ENCODE results near the gene ADCY5. TPM values are rescaled to one million over a fixed set of nuclear protein-coding genes. Genes with fewer than 3 reads are reported as not detected.

The ADCY5 gene
- total RNA-seq, 1 experiment from 2014 or later, result not detected

DNA sequence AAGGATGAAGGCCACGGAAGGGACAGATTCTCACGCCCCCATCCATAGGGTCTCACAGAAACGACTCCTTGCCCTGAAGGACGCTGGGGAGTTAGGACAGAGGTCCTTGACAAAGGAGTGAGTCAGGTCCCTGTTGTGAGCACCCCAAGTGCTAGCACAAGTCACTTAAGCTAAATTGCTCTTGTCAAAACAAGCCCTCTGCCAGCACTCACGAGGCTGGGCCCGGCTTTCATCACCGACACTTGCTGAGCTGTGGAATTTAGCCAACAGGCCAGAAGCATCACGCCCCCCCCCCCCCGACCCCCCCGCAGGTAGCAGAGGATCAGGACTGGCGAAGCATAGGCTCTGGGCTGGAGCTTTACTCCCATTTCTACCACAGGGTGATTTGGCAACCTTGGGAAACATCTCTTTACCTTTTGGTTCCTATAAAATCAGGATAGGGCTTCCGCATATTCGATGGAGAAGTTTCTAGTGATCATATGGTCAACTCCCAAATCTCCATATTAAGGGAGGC is 75.4 kb downstream of the ADCY5 start:
- no peak for DNase-seq (ENCODE audit: extremely low read depth, low read depth)

DNA sequence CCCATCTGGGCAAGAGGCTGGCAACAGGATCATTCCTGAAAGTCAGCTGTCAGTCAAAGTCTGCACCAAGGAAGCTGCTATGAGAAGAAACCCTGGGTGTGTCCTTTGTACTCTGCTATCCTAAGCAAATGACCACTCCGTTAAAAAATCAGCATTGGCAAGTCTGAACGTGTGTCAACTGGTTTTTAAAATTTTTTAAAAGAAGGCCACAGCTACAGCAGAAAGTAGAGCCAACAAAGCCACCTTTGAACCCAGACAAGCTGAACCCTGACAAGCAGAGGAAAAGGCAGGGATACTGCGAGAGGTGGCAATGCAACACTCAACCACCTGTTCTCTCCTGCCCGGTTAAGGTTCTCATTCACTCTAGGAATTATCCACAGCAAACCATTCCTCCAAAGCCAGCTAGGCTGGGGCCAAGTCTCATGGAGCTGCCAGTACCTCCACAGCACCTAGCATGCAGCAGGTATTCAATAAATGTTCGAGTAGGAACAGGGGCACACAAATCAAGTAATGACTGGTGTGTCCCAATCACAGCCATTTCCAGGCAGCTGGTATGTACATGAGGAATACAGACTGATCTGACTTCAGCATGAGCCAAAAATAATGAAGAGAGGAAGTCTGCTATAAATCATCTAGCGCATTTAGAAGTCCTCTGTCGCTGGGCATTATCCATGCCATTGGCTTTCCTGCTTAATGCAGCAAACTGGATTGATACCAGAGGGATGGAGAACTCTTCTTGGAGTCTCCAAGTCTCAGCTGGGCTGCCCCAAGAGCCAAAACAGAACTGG is 76.0 kb downstream of the ADCY5 start:
- no peak for DNase-seq (ENCODE audit: extremely low read depth, low read depth)

DNA sequence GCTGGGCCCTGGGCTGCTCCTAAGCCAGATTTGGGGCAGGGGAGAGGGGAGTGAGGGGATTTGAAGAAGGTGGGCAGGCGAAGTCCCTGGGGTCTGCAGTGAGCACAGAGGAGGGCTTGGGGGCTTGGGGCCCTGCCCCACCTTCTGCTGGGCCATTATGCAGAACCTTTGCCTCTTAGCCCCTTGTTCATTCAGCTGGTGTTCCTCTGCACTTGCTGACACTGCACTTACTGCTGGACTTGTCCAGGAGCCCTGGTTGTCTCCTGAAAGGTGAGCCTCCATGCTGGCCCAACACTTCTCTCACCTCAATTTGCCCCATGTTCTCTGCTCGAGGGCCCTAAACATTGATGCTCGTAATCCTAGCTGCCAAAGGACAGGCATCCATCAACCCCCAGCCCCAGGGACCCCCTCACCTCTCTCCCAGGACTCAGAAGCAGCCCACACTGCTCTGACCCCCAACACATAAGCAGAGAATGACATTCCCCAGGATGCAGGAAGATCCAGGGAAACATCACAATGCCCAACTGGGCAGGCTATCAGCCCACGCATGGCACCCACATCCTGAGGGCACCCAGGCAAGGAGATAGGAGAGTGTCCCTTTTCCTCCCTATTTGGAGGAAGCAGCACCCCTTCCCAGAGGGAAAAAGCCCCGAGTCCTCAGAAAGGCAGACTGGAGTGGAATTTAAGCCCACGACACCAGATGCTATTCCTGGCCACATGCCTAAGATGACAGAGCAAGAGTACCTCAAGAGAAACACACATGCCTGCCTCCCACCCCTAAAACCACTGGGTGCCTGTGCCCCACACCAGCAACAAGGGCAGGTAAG is 76.8 kb downstream of the ADCY5 start:
- no peak for DNase-seq (ENCODE audit: extremely low read depth, low read depth)

DNA sequence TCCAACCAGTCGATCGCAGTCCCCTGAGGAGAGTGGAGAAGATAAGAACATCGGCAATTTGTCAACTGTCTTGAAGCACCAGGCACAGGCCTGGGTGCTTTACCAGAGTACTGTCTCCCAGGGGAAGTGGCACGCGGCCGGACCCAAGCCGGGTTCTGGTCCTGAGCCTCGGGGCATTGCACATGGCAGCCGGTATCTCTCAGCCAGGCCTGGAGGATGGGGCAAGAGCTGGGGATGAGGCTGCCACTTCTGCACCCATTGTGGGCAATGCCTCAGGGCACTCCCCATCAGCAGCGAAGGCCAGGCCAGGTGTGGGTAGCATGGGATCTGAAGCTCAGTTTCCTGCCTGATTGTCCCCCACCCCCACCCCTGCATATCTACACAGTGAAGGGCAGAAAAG is 77.5 kb downstream of the ADCY5 start:
- DNase-seq (ENCODE audit: extremely low read depth, low read depth), result no peak

DNA sequence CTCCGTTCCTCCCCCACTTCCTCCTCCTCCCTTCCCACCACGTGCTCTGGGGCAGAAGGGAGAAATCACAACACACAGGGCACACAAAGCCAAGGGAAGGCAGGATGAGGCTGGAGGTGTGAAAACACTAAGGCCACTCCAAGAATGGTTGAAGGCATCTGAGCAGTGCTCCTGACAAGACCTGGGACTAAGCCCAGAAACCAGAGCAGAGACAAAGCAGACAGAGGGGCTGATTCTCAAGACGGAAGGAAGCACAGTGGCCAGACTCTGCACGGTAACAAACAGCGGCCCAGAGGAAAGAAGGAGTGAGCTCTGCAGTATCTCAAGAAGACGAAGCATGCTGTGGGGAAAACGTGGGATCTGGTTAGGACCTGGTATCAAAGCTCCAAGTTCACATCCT is 78.1 kb downstream of the ADCY5 start:
- no peak for DNase-seq (ENCODE audit: extremely low read depth, low read depth)

DNA sequence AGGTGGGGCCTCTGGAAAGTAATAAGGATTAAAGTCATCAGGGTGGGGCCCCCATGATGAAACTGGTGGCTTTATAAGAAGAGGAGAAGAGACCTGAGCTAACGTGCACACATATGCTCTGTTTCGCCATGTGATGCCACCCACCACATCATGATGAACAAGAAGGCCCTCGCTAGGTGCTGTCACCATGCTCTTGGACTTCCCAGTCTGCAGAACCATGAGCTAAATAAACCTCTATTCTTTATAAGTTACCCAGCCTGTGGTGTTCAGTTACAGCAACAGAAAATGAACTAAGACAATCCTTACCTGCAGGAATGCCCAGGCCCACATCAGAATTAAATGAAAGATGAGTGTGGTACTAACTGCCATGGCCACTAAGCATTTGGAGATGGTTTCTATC is 79.8 kb downstream of the ADCY5 start:
- DNase-seq (ENCODE audit: extremely low read depth, low read depth), result no peak

DNA sequence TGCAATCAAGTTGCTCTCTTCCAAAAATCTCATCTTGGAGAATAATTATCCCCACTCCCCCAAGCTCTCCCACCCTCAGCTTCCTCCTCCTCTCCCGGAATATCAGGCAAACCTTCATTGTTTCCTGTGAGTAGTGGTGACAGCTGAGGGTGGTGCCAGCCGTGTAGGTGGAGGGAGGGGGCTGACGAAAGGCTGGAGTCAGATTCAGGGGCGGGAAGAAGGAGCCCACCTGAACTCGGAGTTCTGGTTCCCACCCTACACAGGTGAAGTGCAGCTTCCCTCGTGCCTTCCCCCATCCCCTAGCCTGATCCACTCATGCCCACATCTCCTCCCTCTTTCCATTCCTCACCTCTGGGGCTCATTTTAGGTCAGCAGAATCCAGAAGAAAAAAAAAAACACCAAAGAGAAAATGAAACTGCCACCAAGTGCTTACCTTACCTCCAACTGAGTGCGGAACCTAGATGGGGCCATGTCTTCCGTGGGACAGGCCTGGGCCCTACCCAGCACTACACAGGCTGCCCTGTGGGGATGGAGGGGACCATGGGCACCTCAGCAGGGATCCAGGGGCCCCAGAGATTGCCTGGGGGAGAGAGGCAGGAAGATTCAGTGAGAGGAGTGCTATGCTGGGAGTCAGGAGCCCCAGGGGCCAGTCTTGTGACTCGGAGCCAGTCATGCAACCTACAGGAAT is 81.3 kb downstream of the ADCY5 start:
- DNase-seq (ENCODE audit: extremely low read depth, low read depth), result no peak

DNA sequence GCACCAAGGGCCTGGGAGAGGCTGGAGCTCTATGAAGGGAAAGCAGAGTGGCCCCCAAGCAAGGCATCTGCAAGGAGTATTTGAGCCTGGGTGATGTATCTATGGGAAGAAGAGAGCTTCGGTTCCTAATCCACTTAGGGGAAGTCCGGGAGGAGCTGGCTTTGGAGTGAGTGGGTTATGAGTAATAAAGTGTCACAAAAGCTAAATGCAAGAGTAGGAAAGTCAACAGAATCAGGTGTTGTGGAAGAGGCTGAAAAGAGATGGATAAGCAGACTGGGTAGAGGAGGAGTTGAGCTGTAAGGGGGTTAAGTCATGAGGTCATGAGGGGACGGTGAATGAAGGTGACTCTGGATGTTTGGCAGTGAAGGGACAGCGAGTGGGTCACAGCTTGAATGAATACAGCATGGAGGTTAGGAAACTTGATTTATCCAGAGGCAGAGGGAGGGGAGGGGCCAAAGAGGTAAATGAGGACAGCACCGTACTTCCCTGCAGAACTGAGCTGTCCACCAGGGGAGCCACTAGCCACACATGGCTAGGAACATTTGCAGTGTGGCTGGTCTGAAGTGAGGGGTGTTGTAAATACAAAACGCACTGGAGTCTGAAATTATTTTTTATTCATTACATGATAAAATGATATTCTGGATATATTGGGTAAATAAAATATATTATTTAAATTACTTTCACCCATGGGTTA is 83.3 kb downstream of the ADCY5 start:
- peak; percentile 8 for DNase-seq (ENCODE audit: extremely low read depth, low read depth)

DNA sequence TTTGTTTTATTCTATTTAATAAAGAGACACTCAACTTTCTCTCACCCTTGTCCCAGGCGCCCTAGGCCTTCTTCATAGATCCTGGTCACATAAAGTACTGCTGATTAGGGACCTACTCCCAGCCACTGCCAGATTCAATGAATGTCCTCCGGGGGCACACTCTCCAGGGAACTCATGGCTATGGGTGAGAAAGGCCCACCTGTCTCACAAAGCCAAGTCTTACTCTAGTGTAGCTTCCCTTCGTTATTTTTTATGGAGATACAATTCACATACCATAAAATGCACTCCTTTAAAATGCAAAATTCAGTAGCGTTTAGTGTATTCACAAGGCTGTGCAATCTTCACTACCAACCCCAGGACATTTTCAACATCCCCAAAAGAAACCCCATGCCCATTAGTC is 87.8 kb downstream of the ADCY5 start:
- no peak for DNase-seq (ENCODE audit: extremely low read depth, low read depth)

DNA sequence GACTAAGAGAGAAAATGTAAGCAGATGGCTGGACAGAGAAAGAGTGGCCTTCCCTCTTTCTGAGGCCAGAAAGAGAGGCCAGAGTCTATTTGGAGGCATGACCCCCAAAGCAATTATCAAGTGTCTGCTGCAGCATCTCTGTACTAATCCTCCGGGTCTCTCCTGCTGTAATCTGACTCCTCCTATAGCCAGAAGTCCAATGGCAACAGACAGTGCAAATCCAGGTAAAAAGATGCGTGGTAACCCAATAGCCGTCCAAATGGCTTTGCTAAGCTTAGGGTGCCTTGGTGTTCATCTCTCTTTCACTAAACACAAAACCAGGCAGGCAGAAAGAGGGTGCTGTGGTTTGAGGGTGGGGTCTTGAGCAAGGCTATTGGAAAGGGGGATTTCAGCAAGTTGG is 91.6 kb downstream of the ADCY5 start:
- no peak for DNase-seq (ENCODE audit: extremely low read depth, low read depth)

DNA sequence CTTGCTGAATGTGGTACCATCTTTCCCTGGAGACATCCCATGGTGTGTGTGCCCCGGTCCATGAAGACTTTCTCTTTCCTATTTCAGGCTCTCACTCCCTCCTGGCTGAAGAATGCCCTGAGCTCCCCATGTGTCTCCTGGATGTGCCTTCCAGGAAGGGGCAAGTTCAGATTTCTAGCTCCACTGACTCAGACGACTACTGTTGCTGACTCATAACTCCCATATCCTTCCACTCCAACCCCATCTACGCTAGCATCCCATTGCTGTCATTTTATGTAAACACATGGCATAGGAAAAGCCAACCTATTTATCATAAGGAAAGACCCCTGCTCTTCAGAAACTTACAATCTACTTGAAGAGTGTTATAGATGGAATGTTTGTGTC is 95.0 kb downstream of the ADCY5 start:
- DNase-seq (ENCODE audit: extremely low read depth, low read depth), result no peak

DNA sequence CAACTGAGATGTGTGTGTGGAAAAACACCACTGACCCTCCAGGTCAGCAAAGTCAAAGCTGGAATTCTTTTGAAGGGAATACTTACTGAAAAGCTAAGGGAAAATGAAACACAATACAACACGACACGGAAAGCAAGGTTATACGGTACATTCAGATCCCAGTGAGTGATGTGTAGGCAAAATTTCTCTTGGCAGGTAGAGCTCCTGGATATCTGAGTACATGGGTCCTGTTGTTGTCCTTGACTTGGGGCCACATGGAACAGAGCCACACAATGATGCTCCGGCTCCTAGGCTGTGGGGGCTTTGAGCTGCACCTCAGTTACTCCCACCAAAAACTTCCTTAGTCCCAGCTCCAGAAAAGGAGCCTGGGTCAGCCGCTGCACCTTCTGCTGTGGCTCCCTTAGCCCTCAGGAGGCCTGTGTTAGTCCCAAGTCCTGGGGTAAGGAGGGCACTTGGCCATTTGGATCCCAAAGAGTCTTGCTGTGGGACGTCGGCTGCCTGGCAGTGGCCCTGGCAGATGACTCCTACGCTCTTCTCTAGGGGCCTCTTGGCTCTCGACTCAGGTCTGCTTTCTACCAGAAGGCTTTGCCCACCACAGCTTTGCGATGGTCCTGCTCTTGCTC is 95.6 kb downstream of the ADCY5 start:
- no peak for DNase-seq (ENCODE audit: extremely low read depth, low read depth)

DNA sequence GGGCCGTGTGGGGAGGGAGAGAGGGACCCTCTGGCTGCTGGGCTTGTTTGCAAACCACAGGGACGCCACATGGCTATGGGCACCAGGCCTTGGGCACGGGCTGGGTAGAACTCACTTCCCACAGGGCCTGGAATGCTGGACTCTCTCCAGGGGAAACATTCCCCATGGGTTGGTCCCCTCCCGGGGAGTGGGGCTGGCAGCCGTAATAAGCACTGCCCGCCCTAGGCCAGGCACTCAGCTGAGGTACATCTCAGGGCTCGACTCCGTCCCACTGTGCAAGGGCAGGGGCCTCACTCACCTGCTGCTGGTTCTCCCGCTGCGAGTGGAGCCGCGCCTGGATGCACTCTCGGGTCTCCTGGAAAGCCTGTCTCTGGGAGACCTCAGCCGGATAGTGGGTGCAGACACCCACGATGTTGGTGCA is 96.7 kb downstream of the ADCY5 start:
- no peak for DNase-seq (ENCODE audit: extremely low read depth, low read depth)

DNA sequence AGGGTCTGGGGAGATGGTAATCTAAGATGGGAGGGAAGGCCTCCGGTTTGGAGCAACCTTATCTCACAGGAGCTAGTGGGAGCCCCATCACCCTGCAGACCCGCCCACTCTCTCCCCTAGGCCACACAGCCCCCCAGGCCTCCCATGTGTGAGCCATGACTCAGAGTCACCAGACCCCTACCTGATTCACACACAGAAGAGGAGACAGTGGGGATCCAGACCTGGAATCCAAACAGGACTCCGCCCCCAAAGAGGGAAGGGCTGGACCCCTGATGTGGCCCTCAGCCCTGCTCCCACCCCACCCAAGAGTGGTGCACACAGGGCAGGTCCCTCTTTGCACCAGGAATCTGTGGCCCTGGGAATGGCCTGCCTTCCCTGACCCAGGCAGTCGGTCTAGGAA is 97.4 kb downstream of the ADCY5 start:
- no peak for DNase-seq (ENCODE audit: extremely low read depth, low read depth)

DNA sequence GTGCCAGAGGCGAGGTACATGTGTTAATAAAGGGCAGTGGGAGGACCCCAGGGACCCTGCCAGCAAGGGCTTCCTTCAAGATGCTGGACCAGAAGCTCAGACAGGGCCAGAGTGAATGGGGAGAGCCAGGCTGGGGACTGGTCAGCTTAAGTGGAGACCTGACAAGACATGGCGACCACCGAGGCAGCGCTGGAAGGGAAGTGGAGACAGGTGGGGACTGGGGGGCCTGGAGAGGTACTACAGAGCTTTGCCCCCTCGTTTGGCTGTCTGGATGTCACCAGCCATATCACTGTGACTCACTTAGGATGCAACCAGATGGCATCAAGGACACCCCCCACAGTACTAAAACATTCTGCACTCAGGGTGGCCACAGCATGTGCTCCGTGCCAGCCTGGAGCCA is 97.9 kb downstream of the ADCY5 start:
- no peak for DNase-seq (ENCODE audit: extremely low read depth, low read depth)

DNA sequence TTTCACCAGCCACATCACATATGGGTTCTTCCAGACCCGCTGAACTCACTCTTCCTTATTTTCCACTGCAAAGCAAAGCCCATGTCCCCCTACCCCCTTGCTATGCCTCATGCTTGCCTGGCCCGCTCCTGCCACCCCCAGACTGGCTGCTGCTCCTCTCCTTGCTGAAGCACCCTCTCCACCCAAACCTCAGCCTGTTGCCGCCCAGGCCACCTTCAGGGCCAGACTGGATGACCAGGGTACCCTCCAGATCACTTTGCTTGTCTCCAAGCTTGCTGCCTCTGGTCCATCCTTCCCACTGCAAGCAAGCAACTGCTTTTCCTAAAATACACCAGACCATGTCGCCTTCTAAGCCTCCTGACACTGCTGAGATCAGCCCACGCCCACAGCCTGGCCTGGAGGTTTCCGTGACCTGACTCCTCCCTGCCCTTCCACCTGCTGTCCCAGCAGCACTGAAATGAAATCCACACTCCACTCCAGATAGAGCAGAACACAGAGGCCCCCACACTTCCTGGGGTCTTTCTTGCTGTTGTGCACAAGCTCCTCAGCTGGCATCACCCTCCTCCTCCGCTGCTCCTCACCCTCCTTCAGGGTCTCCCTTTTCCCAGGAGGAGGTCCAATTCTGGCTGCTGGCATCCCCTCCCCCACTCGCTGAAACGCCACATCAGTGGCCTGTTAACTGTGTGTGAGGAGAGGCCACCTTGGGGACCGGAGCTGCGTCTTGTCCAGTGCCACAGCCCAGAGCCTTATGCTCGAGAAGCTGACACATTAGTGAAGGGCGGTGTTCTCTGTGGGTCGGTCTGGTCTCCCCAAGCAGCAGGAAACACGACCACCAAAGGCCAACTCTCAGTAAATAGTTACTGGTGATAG is 99.1 kb downstream of the ADCY5 start:
- no peak for DNase-seq (ENCODE audit: extremely low read depth, low read depth)

DNA sequence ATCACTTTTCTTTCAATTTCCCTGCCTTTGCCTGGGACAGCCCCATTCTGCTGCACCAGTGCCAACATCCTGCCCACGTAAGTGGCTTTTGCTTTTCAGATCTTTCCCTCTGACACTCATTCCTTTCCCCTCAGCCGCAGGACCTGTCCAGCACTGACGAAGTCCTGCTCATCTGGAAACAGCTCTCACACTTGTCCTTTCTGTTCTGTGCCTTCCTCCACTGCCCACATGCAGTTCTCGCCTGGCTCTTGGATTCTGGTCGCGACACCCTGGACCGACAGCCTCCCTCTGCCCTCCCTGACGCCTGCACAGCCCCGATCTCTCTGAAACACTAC is 99.7 kb downstream of the ADCY5 start:
- no peak for DNase-seq (ENCODE audit: extremely low read depth, low read depth)

DNA sequence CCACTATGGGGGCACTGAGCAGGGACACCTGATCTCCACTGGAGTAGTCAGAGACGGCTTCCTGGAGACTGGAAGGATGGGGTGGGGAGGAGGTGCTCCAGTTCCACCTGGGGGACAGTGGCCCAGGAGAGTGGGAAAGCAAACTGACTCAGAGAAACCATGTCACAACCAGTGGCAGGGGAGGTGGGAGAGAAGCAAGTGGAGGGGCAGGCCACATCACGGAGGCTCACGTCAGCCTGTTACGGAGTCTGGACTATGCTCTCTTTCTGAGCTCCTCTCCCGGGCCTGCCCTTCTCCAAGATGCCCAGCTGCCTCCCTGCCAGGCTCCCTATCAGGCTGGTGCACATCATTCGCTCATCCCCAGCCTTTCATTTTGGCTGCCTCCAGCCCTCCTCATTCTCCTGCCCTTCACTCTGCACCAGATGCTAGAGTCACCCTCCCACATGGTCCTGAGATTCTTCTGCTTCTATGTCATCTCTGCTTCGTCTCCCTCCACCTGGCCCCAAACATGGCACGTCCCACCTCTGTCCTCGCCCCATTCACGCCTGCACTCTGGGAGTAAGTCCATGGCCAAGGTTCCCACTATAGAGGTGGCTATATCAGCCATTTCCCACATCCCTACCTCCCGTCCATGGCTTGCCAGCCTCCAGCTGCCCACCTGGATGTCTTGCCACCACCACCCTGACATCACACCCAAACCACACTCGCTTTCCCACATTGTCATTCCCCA is 100.3 kb downstream of the ADCY5 start:
- no peak for DNase-seq (ENCODE audit: extremely low read depth, low read depth)

Measured in NCI-H460 (cell line).